Measurements from ENCODE around the gene ZNF560.

- TF ChIP-seq, protein P1, sequence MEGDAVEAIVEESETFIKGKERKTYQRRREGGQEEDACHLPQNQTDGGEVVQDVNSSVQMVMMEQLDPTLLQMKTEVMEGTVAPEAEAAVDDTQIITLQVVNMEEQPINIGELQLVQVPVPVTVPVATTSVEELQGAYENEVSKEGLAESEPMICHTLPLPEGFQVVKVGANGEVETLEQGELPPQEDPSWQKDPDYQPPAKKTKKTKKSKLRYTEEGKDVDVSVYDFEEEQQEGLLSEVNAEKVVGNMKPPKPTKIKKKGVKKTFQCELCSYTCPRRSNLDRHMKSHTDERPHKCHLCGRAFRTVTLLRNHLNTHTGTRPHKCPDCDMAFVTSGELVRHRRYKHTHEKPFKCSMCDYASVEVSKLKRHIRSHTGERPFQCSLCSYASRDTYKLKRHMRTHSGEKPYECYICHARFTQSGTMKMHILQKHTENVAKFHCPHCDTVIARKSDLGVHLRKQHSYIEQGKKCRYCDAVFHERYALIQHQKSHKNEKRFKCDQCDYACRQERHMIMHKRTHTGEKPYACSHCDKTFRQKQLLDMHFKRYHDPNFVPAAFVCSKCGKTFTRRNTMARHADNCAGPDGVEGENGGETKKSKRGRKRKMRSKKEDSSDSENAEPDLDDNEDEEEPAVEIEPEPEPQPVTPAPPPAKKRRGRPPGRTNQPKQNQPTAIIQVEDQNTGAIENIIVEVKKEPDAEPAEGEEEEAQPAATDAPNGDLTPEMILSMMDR (IDR thresholded peaks at IDR 0.05), result no peak
- no peak for TF ChIP-seq POLR2A (IDR thresholded peaks at IDR 0.05)
Measured at GRCh38 chr19:9485140-9485539, 13.3 kb downstream of the ZNF560 start.

All from gastroesophageal sphincter (tissue), 3 donors.